Vagina (tissue), 2 donors: Measurements from ENCODE around the gene AFAP1.

ENCODE experiments used
- CTCF ChIP-seq, 3 experiments: fragments of 450-650 bp in 2 of 3; fragments of 200-600 bp in 1 of 3; sonication (generic) in 1 of 3; IDR thresholded peaks; one replicate each; pipeline ENCODE4 v1.5.1; 2017 to 2019; ENCODE audit warnings: antibody characterized with exemption in 3 of 3, mild to moderate bottlenecking in 2 of 3, moderate library complexity in 2 of 3
- POLR2A ChIP-seq, 2 donors: fragments of 450-650 bp; IDR thresholded peaks; one replicate each; pipeline ENCODE4 v1.6.1; 2017; ENCODE audit warnings: antibody characterized with exemption in 2 of 2, mild to moderate bottlenecking in 2 of 2, moderate library complexity in 2 of 2

GRCh38 chr4:7831330-7831729, 108.3 kb downstream of the AFAP1 start:
- TF ChIP-seq CTCF (IDR thresholded peaks at IDR 0.05) (no peak), POLR2A (IDR thresholded peaks at IDR 0.05) (no peak)
